HG02943 (cell line): ENCODE measurements around the gene RPP30.
"Not testable (repeated sequence)": the region's sequence is repeated elsewhere in the genome, so short reads cannot be mapped to it uniquely, and the experiment has no call there.

ENCODE experiments used
- ATAC-seq: cut with Tn5 transposase; IDR thresholded peaks from one replicate; pipeline ENCODE4 v1.9.1; 2021; ENCODE audit warnings: mild to moderate bottlenecking, low read depth, moderate library complexity; ENCODE audit not compliant: unreplicated experiment

RPP30 gene

GRCh38 chr10:90866050-90866598 is 5.7 kb upstream of the RPP30 start:
- no peak for ATAC-seq

GRCh38 chr10:90871279-90871765 is 452 bp upstream of the RPP30 start:
- peak; percentile 58 for ATAC-seq

GRCh38 chr10:90872648-90873020 is 860 bp downstream of the RPP30 start:
- no peak for ATAC-seq

DNA sequence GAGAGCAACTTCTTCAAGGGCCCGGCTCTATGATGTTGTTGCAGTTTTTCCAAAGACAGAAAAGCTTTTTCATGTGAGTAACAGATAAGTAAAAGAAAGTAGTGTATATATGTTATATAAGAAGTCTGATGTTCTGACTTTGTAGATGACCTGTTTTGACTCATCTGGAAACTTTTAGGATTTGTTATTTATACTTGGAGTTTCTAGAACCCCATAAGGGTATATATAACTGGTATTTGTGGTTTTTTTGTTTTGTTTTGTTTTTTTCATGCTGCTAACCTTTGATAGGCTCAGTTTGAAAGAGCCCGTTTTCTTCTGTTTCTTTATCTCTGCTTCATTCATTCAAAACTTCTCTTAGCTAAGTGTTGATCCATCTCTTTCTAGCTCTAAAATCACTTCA is 7.3 kb downstream of the RPP30 start:
- no peak for ATAC-seq

GRCh38 chr10:90880059-90880719 is 8.4 kb downstream of the RPP30 start:
- not testable (repeated sequence) for ATAC-seq

DNA sequence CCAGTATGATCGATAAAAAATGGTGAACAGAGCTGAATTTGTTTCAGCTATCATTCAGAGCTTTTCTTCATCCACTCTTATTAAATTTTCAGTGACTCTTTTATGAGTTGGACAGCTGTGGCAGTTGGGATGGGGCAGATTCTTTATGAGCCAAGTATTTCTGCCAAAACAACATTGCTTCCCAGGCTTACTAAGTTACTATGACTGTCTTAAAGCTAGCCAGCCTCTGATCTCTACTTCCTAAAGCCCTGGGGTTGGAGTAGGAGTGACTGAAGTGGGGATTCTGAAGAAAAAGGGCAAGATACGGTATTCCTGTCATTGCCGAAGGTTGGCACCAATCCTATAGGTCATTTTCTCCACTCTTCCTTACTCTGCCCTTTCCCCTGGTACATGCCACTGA is 12.7 kb downstream of the RPP30 start:
- no peak for ATAC-seq

GRCh38 chr10:90885176-90885575 is 13.4 kb downstream of the RPP30 start:
- no peak for ATAC-seq

DNA sequence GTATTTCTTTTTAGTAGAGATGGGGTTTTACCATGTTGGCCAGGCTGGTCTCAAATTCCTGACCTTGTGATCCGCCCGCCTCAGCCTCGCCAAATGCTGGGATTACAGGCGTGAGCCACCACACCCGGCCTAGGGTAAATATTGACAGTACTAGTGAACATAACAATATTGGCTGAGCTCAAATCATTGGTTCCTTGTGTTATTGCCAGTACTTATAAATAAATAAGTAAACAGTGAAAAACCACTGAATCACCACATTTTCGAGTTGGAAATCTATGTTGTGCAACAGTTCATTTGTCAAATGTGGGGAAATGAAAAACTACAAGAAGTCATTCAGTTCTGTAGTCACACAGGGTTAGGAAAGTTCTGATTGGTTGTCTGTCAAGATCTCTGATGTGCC is 15.8 kb downstream of the RPP30 start:
- no peak for ATAC-seq

- ATAC-seq = no peak
Observed at GRCh38 chr10:90888387-90888786, 16.6 kb downstream of the RPP30 start.

GRCh38 chr10:90889636-90890035 is 17.9 kb downstream of the RPP30 start:
- no peak for ATAC-seq

DNA sequence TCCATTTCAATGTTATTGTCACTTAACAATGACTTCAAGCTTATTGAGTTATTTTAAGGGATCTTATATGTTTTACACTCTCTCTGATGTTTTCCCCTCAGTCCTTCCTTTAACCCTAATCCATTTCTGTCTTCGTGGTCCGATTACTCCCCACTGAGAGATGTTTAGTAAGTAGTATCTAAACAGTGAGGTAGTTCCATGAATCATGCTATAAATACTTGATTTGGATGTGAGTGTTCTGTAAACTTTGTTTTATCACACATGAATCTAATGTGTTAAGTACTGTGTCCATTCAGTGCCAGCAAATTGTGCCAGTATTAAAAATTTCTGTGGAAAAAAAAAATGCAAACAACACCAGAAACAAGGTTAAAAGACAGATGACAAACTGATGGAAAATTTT is 18.6 kb downstream of the RPP30 start:
- ATAC-seq = no peak

GRCh38 chr10:90893190-90893589 is 21.4 kb downstream of the RPP30 start:
- no peak for ATAC-seq

- ATAC-seq = not testable (repeated sequence)
Observed at GRCh38 chr10:90896916-90897315, 25.1 kb downstream of the RPP30 start.

DNA sequence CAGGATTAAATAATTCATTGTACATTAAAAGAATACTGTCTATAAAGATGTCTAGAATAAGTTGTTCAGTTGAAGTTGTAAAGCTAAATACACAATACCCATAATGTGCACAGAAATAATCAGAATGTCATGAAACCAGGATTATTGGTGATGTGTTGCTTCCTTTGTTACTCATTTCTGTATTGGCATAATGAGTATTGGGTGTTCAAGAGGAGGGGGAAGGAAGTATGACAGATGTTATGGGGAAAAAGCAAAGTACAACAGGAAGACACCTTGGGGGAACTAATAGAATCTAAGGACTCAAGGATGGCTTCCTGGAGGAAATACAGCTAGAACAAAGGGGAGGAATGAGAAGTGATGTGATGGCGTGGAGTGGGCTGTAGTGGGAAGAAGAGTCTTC is 34.2 kb downstream of the RPP30 start:
- no peak for ATAC-seq

DNA sequence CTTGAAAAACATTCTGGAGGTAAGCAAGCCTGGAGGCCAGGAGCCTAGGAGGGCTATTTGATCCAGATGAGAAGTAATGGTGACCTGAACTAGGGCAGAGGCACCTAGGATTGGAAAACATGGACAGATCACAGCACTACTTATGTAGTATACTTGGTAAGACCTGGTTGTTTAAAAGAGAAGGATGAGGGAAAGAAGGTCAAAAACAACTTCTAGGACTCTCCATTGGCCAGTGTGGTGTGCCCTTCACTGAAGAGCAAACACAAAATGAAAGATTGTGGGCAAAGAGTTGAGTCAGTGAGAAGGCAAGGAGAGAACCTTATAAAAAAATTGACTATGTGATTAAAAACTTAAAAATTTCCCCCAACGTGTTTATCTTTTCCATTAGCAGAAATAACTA is 34.8 kb downstream of the RPP30 start:
- ATAC-seq = no peak

DNA sequence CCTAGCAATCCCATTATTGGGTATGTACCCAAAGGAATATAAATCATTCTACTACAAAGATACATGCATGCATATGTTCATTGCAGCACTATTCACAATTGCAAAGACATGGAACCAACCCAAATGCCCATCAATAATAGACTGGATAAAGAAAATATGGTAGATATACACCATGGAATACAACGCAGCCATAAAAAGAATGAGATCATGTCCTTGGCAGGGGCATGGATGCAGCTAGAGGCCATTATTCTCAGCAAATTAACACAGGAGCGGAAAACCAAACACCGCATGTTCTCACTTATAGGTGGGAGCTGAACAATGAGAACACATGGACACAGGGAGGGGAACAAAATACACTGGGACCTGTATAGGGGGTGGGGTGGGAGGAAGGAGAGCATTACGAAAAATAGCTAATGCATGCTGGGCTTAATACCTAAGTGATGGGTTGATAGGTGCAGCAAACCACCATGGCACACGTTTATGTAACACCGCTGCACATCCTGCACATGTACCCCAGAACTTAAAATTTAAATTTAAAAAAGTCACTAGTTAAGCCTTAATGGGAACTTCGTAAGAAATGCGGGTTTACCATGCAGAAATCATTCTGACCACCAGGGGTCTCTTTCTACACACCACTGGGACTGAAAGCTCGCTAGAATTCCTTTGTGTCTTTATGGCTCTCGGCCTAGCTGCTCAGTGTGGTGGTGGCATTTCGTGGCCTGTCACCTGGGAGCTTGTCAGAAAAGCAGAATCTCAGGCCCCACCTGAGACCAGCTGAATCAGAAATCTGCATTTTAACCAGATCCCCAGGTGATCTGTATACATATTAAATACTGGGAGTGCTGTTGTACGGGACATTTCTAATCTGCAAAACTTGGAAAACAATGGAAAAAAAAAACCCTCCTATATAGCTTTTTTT is 39.6 kb downstream of the RPP30 start:
- peak; percentile 82 for ATAC-seq

DNA sequence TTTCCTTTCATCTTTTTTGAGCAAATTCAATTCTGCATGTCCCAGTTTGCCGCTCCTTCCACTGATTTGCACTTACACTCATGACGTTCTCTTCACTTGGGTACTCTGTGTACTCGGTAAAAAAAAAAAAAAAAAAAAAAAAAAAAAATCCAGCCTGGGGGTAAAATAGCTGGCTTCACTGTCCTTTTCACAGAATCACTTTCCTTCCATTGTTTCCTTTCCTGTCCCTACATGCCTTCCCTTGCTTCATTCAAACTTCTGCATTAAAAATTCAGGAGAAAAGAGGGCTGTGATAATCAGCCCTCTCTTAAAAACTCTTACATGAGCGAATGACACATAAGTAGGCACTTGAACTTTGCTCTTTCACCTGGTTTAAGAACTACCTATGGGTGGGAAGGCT is 40.4 kb downstream of the RPP30 start:
- ATAC-seq = no peak

GRCh38 chr10:90912854-90913479 is 41.2 kb downstream of the RPP30 start:
- no peak for ATAC-seq

DNA sequence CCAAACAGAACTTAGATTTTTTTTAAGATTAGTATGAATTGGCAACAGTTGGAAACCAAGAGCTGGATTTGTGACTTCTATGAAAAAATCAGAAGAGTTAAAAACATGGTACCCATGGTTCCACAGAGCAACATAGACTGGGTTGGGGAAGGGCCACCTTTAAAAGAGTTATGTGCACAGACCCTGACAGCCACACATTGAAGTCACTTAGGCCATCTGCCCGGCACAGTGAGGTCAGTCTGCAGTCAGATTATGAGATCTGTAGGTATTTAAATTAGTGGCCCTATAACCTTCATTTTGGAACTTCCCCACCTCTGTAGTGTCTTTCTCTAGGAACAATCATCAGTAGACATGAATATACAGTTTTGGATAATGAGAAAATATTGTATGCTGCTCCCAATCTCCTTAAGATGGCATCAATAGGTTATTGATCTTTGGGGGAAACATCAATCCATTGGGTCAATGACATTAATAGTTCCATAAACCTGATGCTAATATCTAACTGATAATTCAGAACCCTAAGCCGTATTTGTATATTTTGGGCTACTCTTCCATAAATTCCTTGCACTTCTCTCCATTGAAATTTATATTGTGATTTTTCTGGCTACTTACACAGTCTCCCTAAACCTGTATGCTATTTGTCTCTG is 42.1 kb downstream of the RPP30 start:
- ATAC-seq = no peak

- no peak for ATAC-seq
Observed at GRCh38 chr10:90914992-90915765, 43.4 kb downstream of the RPP30 start.
